ENCODE data around the gene USP48. TPM values are rescaled to one million over a fixed set of nuclear protein-coding genes. Genes with fewer than 3 reads are reported as not detected.

The USP48 gene
- total and polyA plus RNA-seq, 10 donors: 17.5 to 105 (median 82.4) TPM

DNA sequence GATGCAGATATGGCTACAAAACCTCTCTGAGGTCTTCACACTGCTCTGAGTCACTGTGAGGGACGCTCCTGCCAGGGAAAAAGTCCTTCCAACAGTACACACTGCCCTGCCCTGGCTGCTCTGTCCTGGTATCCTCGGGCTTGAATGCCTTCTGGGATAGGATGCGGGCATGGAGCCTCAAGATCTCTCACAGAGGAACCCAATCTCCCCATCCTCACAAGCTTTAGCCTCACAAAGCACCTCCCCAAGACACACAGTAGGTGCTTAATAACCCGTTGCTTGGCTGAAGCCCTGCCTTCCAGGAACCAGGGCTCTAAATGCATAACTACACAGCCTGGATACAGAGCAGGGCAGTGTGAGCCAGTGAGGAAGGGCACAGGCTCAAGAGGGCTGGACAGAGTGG is 123.0 kb downstream of the USP48 start:
- 47 to 60% (median 52%) methylated on average over 4 of the region's 4 CpGs for WGBS, 5 donors
- TF ChIP-seq, protein P1, sequence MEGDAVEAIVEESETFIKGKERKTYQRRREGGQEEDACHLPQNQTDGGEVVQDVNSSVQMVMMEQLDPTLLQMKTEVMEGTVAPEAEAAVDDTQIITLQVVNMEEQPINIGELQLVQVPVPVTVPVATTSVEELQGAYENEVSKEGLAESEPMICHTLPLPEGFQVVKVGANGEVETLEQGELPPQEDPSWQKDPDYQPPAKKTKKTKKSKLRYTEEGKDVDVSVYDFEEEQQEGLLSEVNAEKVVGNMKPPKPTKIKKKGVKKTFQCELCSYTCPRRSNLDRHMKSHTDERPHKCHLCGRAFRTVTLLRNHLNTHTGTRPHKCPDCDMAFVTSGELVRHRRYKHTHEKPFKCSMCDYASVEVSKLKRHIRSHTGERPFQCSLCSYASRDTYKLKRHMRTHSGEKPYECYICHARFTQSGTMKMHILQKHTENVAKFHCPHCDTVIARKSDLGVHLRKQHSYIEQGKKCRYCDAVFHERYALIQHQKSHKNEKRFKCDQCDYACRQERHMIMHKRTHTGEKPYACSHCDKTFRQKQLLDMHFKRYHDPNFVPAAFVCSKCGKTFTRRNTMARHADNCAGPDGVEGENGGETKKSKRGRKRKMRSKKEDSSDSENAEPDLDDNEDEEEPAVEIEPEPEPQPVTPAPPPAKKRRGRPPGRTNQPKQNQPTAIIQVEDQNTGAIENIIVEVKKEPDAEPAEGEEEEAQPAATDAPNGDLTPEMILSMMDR (IDR thresholded peaks at IDR 0.05 in 8 of 11, conservative IDR thresholded peaks at IDR 0.05 in 3 of 11): no peak
- TF ChIP-seq POLR2A (IDR thresholded peaks at IDR 0.05) (no peak), POLR2AphosphoS5 (IDR thresholded peaks at IDR 0.05) (no peak)
- intact Hi-C loops (cut with DNase I; ENCODE audit: low total_unique reads): loop anchor here (10.0 kb wide), 1 partner anchor 145 kb away; no protein-coding TSS in a partner anchor
- H3K27me3 ChIP-seq (replicated peaks in 1 of 7): peaks cover 0 to 69% (median 18%) of the 10 kb centered on the region in 7 donors
- no peaks in the 10 kb centered on the region for H3K36me3 ChIP-seq
- DNase-seq: peak; percentile 24
- no peaks in the 10 kb centered on the region for H3K9me3 ChIP-seq
- H3K4me1 ChIP-seq: peaks cover 4 to 18% (median 10%) of the 10 kb centered on the region in 6 donors
- H3K27ac ChIP-seq: no peak overlapping the region
- no peak overlapping the region for H3K4me3 ChIP-seq

DNA sequence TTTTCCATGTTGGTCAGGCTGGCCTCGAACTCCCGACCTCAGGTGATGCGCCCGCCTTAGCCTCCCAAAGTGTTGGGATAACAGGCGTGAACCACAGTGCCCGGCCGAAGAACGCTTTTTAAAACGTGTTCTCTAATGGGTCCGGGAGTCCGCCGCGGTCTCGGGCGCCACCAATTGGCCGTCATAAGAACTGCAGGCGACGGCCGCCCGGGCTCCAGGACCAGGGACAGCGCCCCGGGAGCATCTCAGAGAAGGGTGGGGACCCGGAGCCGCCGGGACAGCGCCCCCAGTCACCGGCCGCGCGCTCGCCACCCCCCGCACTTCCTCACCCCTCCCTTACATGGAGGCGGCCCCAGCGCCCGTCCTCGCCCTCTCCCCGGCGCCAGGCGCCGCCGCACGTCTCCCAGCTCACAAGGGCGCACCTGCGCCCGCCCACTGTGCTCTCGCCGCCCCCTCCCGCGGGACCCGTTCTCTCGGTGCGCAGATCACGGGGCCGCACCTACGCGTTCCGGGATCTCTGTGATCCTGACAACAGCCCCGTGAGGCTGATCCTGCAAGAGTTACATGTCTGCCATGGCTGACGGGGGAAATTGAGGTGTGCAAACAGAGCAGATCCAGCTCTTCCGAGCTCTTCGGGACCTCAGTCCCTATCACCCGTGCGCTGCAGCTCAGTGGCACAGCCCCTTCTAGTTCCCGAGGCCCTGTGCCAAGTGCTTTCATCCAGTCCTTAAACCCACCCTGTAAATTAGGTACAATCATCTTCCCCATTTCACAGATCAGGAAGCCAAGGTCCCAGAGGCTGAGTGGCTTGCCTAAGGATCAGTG is 123.6 kb downstream of the USP48 start:
- intact Hi-C loops (cut with DNase I; ENCODE audit: low total_unique reads): no loop called here
- Histone ChIP-seq H3K36me3 (no peaks in the 10 kb centered on the region), H3K27ac (no peak overlapping the region), H3K4me3 (peak overlapping the region in 1 of 8 donors; percentile 55), H3K27me3 (replicated peaks in 1 of 7) (peaks cover 0 to 63% (median 18%) of the 10 kb centered on the region in 7 donors), H3K9me3 (no peaks in the 10 kb centered on the region), H3K4me1 (peaks cover 4 to 18% (median 10%) of the 10 kb centered on the region in 6 donors)
- WGBS, 5 donors: 2 to 3% (median 3%) methylated on average over 41 to 64 of the region's 64 CpGs
- DNase-seq: peak; percentile 95
- TF ChIP-seq POLR2A (IDR thresholded peaks at IDR 0.05) (no peak), POLR2AphosphoS5 (IDR thresholded peaks at IDR 0.05) (peak in 2 of 3 donors; percentile 16 to 74)
- TF ChIP-seq, protein P1 (IDR thresholded peaks at IDR 0.05 in 8 of 11, conservative IDR thresholded peaks at IDR 0.05 in 3 of 11): peak; percentile 71 to 98 (median 92)

DNA sequence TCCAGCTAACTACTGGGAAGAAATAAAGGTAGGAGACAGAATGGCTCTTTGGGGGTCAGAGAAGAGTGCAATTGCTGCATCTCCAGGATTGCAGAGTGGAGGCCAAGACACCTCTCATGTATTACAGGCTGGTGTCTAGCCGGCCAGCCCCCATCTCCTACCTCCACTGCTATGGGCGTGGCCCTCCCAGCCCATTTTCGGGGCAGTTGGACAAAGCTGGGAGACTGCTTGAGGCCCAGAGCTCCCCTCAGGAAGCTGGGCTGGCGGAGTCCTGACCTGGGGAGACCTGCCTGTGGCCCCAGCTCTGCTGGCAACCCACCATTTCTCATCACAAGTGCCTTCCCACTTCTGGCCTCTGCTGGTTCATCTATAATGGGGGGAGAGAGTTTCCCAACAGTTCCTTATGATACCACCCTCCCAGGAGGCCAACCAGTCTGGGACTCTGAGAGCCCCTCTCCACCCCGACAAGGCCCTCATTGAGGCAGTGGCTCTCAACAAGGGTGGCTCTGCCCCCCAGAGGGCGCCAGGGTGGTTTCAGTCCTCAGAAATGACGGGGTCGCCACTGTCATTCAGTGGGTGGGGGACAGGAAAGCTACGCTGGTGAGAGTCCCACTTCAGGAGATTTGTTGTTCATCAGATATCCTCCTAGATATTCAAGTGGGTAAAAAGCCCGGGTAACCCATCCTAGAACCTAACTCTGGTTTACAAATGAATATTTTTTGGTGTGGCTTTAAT is 125.3 kb downstream of the USP48 start:
- no peaks in the 10 kb centered on the region for H3K36me3 ChIP-seq
- TF ChIP-seq, protein P1 (IDR thresholded peaks at IDR 0.05 in 8 of 11, conservative IDR thresholded peaks at IDR 0.05 in 3 of 11): no peak
- no peak for TF ChIP-seq POLR2A (IDR thresholded peaks at IDR 0.05)
- TF ChIP-seq POLR2AphosphoS5 (IDR thresholded peaks at IDR 0.05): no peak
- no peak overlapping the region for H3K27ac ChIP-seq
- H3K9me3 ChIP-seq: no peaks in the 10 kb centered on the region
- intact Hi-C loops (cut with DNase I; ENCODE audit: low total_unique reads): no loop called here
- H3K4me3 ChIP-seq: no peak overlapping the region
- 43 to 61% (median 60%) methylated on average over 8 to 10 of the region's 10 CpGs for WGBS, 5 donors
- H3K27me3 ChIP-seq (replicated peaks in 1 of 7): peaks cover 0 to 53% (median 8%) of the 10 kb centered on the region in 7 donors
- peaks cover 4 to 11% (median 8%) of the 10 kb centered on the region in 6 donors for H3K4me1 ChIP-seq
- peak; percentile 63 for DNase-seq

Measured in spleen (tissue), 11 donors.